ENCODE results near the gene PIANP. TPM values are rescaled to one million over a fixed set of nuclear protein-coding genes. Genes with fewer than 3 reads are reported as not detected.
"Not testable (repeated sequence)": the region's sequence is repeated elsewhere in the genome, so short reads cannot be mapped to it uniquely, and the experiment has no call there.

Gene PIANP
- total RNA-seq, 2 donors from 2014 or later = 1.3 TPM; not detected in 1

DNA sequence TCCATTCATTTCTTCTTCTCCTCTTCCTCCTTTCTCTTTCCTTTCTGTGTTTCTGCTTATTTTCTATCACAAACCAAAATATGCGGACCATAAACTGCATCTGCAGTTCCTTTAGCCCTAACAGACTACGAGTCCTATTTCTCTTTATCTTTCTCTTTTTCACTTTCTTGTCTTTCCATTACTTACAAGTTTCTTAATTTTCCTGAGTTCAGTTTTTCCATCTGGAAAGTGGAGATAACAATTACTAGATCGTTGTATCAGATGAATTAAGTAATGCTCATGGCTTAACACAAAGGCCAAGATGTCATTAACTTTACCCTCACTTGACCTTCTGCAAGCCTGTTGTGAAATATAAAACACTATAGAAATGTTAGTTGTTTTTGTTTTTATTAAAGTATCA, 22.2 kb upstream of the PIANP start:
- Mint-ChIP-seq H3K36me3 (peaks cover 0 to 17% of the 10 kb centered on the region in 2 donors), H3K9me3 (peaks cover 0 to 4% of the 10 kb centered on the region in 2 donors), H3K27ac (peak overlapping the region; percentile 59 to 90)
- ATAC-seq = no peak
- DNase-seq (ENCODE audit: low spot score in 2 of 2) = no peak

DNA sequence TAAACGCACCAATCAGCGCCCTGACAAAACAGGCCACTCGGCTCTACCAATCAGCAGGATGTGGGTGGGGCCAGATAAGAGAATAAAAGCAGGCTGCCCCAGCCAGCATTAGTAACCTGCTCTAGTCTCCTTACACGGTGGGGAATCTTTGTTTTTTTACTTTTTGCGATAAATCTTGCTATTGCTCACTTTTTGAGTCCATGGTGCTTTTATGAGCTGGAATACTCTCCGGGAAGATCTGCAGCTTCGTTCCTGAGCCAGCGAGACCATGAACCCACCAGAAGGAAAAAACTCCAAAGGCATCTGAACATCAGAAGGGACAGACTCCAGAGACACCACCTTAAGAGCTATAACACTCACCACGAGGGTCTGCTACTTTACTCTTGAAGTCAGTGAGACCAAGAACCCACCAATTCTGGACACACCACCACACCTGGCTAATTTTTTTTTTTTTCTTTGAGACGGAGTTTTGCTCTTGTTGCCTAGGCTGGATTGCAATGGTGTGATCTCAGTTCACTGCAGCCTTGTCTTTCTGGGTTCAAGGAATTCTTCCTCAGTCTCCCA, 16.3 kb upstream of the PIANP start:
- no peak for ATAC-seq
- no peak overlapping the region for H3K27ac Mint-ChIP-seq
- H3K36me3 Mint-ChIP-seq = no peaks in the 10 kb centered on the region
- no peak for DNase-seq (ENCODE audit: low spot score in 2 of 2)
- peaks cover 0 to 3% of the 10 kb centered on the region in 2 donors for H3K9me3 Mint-ChIP-seq

DNA sequence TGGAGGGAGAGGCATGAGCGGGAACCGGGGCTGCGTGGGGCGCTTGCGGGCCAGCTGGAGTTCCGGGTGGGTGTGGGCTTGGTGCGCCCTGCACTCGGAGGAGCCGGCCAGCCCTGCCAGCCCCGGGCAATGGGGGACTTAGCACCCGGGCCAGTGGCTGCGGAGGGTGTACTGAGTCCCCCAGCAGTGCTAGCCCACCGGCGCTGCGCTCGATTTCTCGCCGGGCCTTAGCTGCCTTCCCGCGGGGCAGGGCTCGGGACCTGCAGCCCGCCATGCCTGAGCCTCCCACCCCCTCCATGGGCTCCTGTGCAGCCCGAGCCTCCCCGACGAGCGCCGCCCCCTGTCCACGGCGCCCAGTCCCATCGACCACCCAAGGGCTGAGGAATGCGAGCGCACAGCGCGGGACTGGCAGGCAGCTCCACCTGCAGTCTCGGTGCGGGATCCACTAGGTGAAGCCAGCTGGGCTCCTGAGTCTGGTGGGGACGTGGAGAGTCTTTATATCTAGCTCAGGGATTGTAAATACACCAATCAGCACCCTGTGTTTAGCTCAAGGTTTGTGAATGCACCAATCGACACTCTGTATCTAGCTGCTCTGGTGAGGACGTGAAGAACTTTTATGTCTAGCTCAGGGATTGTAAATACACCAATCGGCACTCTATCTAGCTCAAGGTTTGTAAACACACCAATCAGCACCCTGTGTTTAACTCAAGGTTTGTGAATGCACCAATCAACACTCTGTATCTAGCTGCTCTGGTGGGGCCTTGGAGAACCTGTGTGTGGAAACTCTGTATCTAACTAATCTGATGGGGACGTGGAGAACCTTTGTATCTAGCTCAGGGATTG, 15.6 kb upstream of the PIANP start:
- DNase-seq (ENCODE audit: low spot score in 2 of 2); H3K9me3 Mint-ChIP-seq; H3K27ac Mint-ChIP-seq; ATAC-seq; H3K36me3 Mint-ChIP-seq: not testable (repeated sequence)

GRCh38 chr12:6708960-6709394, 8.4 kb upstream of the PIANP start:
- H3K9me3 Mint-ChIP-seq = no peaks in the 10 kb centered on the region
- H3K27ac Mint-ChIP-seq = peak overlapping the region; percentile 37 to 68
- peaks cover 0 to 6% of the 10 kb centered on the region in 2 donors for H3K36me3 Mint-ChIP-seq
- peak in 1 of 2 donors; percentile 72 for ATAC-seq
- peak in 1 of 2 donors; percentile 43 for DNase-seq (ENCODE audit: low spot score in 2 of 2)

DNA sequence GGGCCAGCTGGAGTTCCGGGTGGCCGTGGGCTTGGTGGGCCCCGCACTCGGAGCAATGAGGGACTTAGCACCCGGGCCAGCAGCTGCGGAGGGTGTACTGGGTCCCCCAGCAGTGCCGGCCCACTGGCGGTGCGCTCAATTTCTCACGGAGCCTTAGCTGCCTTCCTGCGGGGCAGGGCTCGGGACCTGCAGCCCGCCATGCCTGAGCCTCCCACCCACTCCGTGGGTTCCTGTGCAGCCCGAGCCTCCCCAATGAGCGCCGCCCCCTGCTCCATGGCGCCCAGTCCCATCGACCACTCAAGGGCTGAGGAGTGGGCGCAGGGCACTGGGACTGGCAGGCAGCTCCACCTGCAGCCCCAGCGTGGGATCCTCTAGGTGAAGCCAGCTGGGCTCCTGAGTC, 7.7 kb upstream of the PIANP start:
- DNase-seq (ENCODE audit: low spot score in 2 of 2); H3K9me3 Mint-ChIP-seq; H3K27ac Mint-ChIP-seq; ATAC-seq; H3K36me3 Mint-ChIP-seq: not testable (repeated sequence)

DNA sequence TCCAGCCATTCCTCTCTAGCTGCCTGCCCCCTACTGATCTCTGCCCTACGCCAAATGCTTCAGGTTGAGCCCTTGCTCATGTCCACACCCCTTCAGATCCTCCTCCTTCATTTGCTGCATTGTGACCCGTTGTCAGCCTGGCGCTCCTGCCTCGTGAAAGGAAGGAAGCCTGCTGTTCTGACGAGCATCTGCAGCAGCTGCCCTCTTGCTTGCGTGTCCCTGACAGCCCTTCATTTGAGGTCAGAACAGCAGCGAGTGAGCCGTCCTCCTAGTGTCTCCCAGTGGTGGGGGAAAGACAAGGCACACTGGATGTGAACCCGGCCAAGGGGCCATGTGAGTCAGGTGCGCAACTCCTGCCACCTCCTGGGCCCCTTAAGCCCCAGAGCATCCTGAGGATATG, 3.0 kb upstream of the PIANP start:
- DNase-seq (ENCODE audit: low spot score in 2 of 2) (no peak), ATAC-seq (no peak)
- Mint-ChIP-seq H3K9me3 (no peaks in the 10 kb centered on the region), H3K36me3 (no peaks in the 10 kb centered on the region), H3K27ac (no peak overlapping the region)

- no peak for ATAC-seq
- DNase-seq (ENCODE audit: low spot score in 2 of 2) = no peak
- H3K27ac Mint-ChIP-seq = no peak overlapping the region
- H3K36me3 Mint-ChIP-seq = no peaks in the 10 kb centered on the region
- no peaks in the 10 kb centered on the region for H3K9me3 Mint-ChIP-seq
Measured at GRCh38 chr12:6701078-6701768, 608 bp upstream of the PIANP start.

DNA sequence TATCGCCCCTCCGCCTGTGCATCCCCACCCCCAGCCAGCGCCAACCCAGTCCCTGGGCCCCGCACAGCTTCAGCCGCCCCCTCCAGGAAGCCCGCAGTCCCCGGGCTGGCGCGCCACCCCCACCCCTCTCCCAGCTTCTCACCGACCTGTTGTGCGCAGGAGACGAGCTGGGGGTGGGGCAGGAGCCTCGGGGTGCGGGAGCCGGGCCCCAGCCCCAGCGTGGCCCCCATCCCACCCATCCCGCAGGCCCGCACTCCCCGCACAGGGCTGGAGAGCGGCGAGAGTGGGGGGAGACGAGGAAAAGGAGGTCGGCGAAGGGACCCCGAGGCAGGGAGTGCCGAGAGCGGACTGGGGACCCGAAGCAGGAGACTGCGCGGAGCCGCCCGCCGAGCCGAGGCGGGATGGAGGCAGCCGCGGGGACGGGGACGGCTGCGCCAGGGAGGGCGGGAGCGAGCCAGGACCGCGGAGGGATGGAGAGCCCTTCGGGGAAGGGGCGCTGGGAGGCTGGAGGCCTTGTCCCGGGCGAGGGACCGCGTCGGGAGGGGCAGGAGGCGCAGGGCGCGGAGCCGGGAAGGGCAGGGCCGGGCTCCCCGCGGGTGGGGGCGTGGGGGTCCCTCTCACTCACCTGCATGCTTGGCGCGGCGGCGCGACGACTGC, 498 bp downstream of the PIANP start:
- ATAC-seq = peak; percentile 42 to 55
- H3K9me3 Mint-ChIP-seq = no peaks in the 10 kb centered on the region
- H3K36me3 Mint-ChIP-seq = no peaks in the 10 kb centered on the region
- H3K27ac Mint-ChIP-seq = peak overlapping the region in 1 of 2 donors; percentile 42
- DNase-seq (ENCODE audit: low spot score in 2 of 2) = peak in 1 of 2 donors; percentile 34

GRCh38 chr12:6699259-6699988, 1.2 kb downstream of the PIANP start:
- DNase-seq (ENCODE audit: low spot score in 2 of 2) = no peak
- no peak for ATAC-seq
- H3K9me3 Mint-ChIP-seq = no peaks in the 10 kb centered on the region
- H3K36me3 Mint-ChIP-seq = no peaks in the 10 kb centered on the region
- H3K27ac Mint-ChIP-seq = peak overlapping the region; percentile 32 to 42

DNA sequence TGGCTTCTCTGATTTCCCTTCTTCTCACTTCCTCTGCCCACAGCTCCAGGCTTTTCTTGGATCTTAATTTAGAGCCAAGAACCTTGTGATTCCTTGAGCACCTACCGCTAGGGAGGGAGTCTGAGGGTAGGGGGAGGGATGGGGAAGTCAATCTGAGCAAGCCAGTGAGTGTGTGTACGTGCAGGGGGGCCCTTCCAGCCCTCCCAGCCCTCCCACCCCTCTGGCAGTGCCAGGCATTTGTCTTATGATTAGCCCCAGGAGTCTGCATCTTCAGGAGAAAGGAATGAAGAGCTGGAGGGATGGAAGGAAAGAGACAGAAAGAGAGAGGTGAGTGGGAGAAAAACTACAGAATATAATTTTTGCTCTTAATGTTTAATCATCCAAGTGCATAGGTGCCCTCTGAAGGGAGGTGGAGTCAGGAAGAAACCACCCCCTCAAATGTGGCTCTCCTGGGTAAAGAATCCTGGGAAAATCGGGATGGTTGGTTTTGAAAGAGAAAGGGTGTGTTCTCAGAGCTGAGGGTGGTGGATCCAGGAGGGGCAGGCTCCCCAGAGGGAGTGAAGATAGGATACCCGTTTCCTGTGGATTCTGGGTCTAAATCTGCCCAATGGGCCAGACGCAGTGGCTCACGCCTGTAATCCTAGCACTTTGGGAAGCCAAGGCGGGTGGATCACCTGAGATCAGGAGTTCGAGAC, 2.1 kb downstream of the PIANP start:
- DNase-seq (ENCODE audit: low spot score in 2 of 2) (no peak), ATAC-seq (no peak)
- Mint-ChIP-seq H3K9me3 (no peaks in the 10 kb centered on the region), H3K36me3 (no peaks in the 10 kb centered on the region), H3K27ac (no peak overlapping the region)

DNA sequence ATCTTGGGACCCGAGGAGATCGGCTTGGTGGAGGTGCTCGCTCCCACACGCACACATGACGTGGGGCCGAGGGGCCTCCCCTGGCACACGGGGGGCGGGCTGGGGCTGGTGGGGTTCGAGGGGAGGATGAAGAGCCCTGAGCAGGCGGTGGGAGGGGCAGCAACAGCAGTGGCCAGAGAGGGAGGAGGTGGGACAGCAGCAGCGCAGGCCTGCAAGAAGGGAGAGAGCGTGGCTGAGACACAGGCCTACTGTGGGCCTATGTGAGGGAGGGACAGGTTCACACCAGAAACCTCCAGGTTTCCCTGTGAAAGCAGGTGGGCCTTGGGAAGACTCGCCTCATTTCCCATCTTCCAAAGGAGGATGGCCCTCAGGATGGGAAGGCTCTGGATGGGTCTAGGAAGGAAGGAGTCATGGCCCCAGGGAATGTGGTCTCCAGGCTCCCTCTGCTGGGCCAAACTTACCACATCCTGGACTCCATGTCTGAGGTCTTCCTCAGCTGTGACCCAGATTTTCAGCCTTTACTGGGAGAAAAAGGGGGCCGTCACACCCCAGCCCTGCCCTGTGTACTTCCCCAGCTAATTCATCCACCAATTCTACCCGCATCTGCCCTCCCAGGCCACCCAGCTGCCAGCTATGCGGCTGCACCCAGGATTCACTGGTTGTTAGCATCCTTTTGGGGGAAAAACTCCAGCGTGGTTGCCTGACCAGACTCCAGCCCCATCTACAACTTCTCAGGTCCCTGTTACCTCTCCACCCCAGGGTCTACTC, 2.8 kb downstream of the PIANP start:
- Mint-ChIP-seq H3K36me3 (no peaks in the 10 kb centered on the region), H3K9me3 (no peaks in the 10 kb centered on the region), H3K27ac (no peak overlapping the region)
- ATAC-seq = peak; percentile 42
- DNase-seq (ENCODE audit: low spot score in 2 of 2) = no peak

DNA sequence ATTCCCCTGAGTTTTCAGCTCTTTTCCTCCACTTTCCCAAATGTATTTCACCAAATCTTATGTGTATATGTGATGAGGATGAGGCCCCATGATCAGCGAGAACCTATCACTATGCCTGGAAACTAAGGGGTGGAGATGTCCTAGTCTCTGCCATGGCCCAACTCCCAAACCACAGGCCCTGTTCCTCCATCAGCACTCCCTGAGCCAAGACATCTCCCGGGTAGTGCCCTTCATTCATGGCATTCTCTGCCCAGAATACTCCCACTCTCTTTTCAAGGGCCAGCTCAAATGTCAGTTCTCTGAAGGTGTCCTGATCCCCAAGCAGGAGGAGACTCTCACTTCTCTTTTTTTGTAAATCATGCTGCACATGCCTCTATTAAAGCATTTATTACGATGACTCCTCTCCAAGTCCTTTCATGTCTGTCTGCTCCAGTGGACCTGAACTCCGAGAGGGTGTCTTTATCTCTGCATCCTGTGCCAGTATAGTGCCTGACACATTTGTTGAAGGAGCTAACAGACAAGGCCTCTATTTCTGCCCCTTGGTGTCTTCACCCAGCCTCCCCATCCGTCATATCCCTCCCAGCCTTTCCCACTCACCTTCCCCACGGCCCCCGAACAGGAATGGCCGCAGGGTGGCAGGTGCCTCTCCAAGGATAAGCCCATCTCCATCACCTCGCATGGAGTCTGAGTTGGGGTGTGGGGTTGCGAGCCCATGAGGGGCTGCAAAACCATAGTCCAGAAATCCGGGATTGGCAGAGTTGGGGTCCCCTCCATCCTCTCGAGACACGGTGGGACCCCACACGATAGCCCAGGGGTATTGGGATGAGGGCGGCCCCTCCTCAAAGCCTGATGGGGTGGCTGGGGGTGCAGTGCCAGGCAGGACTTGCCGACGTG, 3.7 kb downstream of the PIANP start:
- no peak for DNase-seq (ENCODE audit: low spot score in 2 of 2)
- Mint-ChIP-seq H3K36me3 (no peaks in the 10 kb centered on the region), H3K9me3 (no peaks in the 10 kb centered on the region), H3K27ac (no peak overlapping the region)
- no peak for ATAC-seq

DNA sequence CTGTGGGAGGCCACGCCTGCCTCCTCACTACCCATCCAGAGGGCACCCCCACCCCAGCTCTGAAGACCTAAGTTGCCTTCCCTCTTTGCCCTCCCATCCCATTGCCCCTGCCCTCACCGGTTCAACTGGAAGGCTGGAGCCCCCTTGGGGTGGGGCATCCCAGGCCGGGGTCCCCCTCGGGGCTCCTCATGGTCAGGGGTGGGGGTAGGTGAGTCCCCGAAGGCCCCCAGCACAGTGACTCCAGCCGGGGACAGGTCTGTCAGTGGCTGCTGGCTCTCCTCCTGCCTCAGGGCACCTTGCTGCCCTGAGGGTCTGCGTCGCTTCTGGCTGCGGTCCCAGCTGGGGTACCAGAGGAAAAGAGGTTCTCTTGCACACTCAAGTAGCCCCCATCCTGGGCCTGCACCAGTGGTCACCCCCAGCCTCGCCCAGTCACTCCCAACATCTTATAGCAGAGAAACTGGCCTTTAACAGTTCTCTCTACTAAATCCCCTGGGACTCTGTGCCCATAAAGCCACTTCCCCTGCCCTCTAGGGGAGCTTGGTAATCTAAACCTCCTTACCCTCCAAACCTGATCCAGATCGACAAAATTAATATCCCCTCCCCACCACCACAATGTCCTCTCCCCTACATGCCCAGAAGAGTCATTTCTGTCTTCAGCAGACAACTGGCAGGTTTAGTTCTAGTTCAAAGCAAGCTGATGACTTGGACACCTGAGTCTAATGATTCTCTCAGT, 5.1 kb downstream of the PIANP start:
- H3K36me3 Mint-ChIP-seq = no peaks in the 10 kb centered on the region
- no peak overlapping the region for H3K27ac Mint-ChIP-seq
- no peaks in the 10 kb centered on the region for H3K9me3 Mint-ChIP-seq
- ATAC-seq (no peak), DNase-seq (ENCODE audit: low spot score in 2 of 2) (no peak)

GRCh38 chr12:6694701-6695100, 5.9 kb downstream of the PIANP start:
- Mint-ChIP-seq H3K27ac (peak overlapping the region in 1 of 2 donors; percentile 73), H3K9me3 (no peaks in the 10 kb centered on the region), H3K36me3 (no peaks in the 10 kb centered on the region)
- ATAC-seq = no peak
- DNase-seq (ENCODE audit: low spot score in 2 of 2) = no peak

Measured in activated naive CD4-positive, alpha-beta T cell treated with anti-CD3 and anti-CD28 coated beads, Interleukin-2, amount 50 U/mL, for 72 hours (primary cell).